Measurements from ENCODE around the gene EDNRA. TPM values are rescaled to one million over a fixed set of nuclear protein-coding genes. Genes with fewer than 3 reads are reported as not detected.

The EDNRA gene
- total and polyA plus RNA-seq, 9 of the 15 experiments (the other 6 are each of a cell fraction or from before 2014, with no cell fraction given): not detected

- H2AFZ ChIP-seq (ENCODE audit: low read depth, low read length): no peak overlapping the region
- POLR2A ChIA-PET: no interaction called here
- no peak for FAIRE-seq
- H3K9me3 ChIP-seq (replicated peaks; ENCODE audit: control insufficient read depth, insufficient read depth, low read depth, low read length): no peaks in the 10 kb centered on the region
- H3K9me1 ChIP-seq (ENCODE audit: control insufficient read depth, insufficient read depth, low read length): no peaks in the 10 kb centered on the region
- H4K20me1 ChIP-seq (replicated peaks; ENCODE audit: control insufficient read depth, insufficient read depth, low read length): no peaks in the 10 kb centered on the region
- H3K9ac ChIP-seq (ENCODE audit: insufficient read depth in 1 of 2, low read depth in 2 of 2, low read length in 2 of 2): no peak overlapping the region
- no peak for DNase-seq (ENCODE audit: extremely low read depth in 1 of 4, low spot score in 3 of 4)
- no peaks in the 10 kb centered on the region for H3K27me3 ChIP-seq (ENCODE audit: control insufficient read depth in 2 of 2, insufficient read depth in 2 of 2, low read length in 2 of 2)
- BruUV-seq (replicated peaks): no TSS peak
- no peaks in the 10 kb centered on the region for H3K79me2 ChIP-seq (ENCODE audit: control insufficient read depth, insufficient read depth, low read length)
- 0% methylated on average over 1 of the region's 1 CpG for WGBS (ENCODE audit: insufficient coverage, low coverage, missing lambda C conversion rate)
- H3K4me1 ChIP-seq (replicated peaks in 1 of 2; ENCODE audit: control insufficient read depth in 2 of 2, insufficient read depth in 2 of 2, low read length in 2 of 2): no peaks in the 10 kb centered on the region
- in situ Hi-C loops (cut with MboI): no loop called here
- H3K27ac ChIP-seq (ENCODE audit: extremely low read depth, low read depth, low read length): no peak overlapping the region
- H3K4me2 ChIP-seq (ENCODE audit: insufficient read depth, low read length): no peak overlapping the region
- CTCF ChIA-PET (ENCODE audit: low intra/inter-chr PET ratio): no interaction called here
- intact Hi-C loops (cut with micrococcal nuclease): no loop called here
- H3K36me3 ChIP-seq (ENCODE audit: control insufficient read depth, insufficient read depth, low read length): no peaks in the 10 kb centered on the region
- no peak overlapping the region for H3K4me3 ChIP-seq
- no peak for ATAC-seq
- TF ChIP-seq SP2 (IDR thresholded peaks at IDR 0.05; ENCODE audit: extremely low read depth, low read depth, low read length, poor library complexity, severe bottlenecking): no peak
- TF ChIP-seq KLF13 (tag; IDR thresholded peaks at IDR 0.05; ENCODE audit: borderline replicate concordance, low read depth): no peak
- no peak for TF ChIP-seq ZNF507 (tag; conservative IDR thresholded peaks at IDR 0.05)
- no peak for TF ChIP-seq MITF (IDR thresholded peaks at IDR 0.05)
- no peak for TF ChIP-seq FOXO4 (CRISPR knock-in tag; IDR thresholded peaks at IDR 0.05)
- TF ChIP-seq ZFP1 (CRISPR knock-in tag; IDR thresholded peaks at IDR 0.05): no peak
- TF ChIP-seq ZBTB9 (CRISPR knock-in tag; IDR thresholded peaks at IDR 0.05): no peak
- no peak for TF ChIP-seq ZNF318 (IDR thresholded peaks at IDR 0.05; ENCODE audit: borderline replicate concordance in 1 of 2, low read depth in 1 of 2)
Measured at GRCh38 chr4:147515220-147515936, 34.5 kb downstream of the EDNRA start.
